ACC112 (cell line): ENCODE measurements around the gene EIF5.

Experiments
- H2AFZ ChIP-seq: fragments of 200-600 bp; sonication (generic); one replicate; pipeline ENCODE4 v1.6.0; 2017; ENCODE audit warnings: antibody characterized with exemption, low read length; ENCODE audit not compliant: unreplicated experiment
- H3K27ac ChIP-seq: fragments of 200-600 bp; sonication (generic); 2 replicates; pipeline ENCODE4 v1.5.1; 2014; ENCODE audit warnings: low read depth, mild to moderate bottlenecking, antibody characterized with exemption, low read length, moderate library complexity
- H3K27me3 ChIP-seq: fragments of 200-600 bp; sonication (generic); 2 replicates; pipeline ENCODE4 v1.6.1; 2014; ENCODE audit warnings: mild to moderate bottlenecking, antibody characterized with exemption, low read length, moderate library complexity, mixed read lengths; ENCODE audit not compliant: insufficient read depth
- H3K36me3 ChIP-seq: fragments of 200-600 bp; sonication (generic); 2 replicates; pipeline ENCODE4 v1.6.1; 2016; ENCODE audit warnings: mild to moderate bottlenecking, antibody characterized with exemption, low read length, moderate library complexity, mixed read lengths; ENCODE audit not compliant: insufficient read depth
- H3K4me1 ChIP-seq: fragments of 200-600 bp; sonication (generic); one replicate; pipeline ENCODE4 v1.6.1; 2016; ENCODE audit warnings: low read length, mixed read lengths; ENCODE audit not compliant: insufficient read depth, unreplicated experiment, control insufficient read depth
- H3K4me3 ChIP-seq: fragments of 200-600 bp; sonication (generic); 2 replicates; pipeline ENCODE4 v1.5.1; 2014; ENCODE audit warnings: mild to moderate bottlenecking, low read depth, low read length
- H3K79me2 ChIP-seq: fragments of 200-600 bp; sonication (generic); one replicate; pipeline ENCODE4 v1.6.0; 2016; ENCODE audit warnings: low read length; ENCODE audit not compliant: control insufficient read depth, unreplicated experiment, insufficient read depth

The EIF5 gene

GRCh38 chr14:103388664-103389063 lies 54.6 kb downstream of the EIF5 start:
- H2AFZ ChIP-seq, result no peak overlapping the region
- no peaks in the 10 kb centered on the region for H3K27me3 ChIP-seq
- peaks cover 67% of the 10 kb centered on the region for H3K79me2 ChIP-seq
- peaks cover 40% of the 10 kb centered on the region for H3K4me1 ChIP-seq
- peak overlapping the region; percentile 15; the same call in 1 of the 2 replicates for H3K27ac ChIP-seq
- no peaks in the 10 kb centered on the region; the same call in 1 of the 2 replicates for H3K36me3 ChIP-seq
- H3K4me3 ChIP-seq, result peak overlapping the region; percentile 98

GRCh38 chr14:103390605-103391004 lies 56.6 kb downstream of the EIF5 start:
- Histone ChIP-seq H3K27ac (peak overlapping the region; percentile 17; the same call in 1 of the 2 replicates), H3K79me2 (peaks cover 82% of the 10 kb centered on the region), H3K4me3 (no peak overlapping the region), H3K27me3 (no peaks in the 10 kb centered on the region), H3K36me3 (no peaks in the 10 kb centered on the region; the same call in 1 of the 2 replicates), H3K4me1 (peaks cover 52% of the 10 kb centered on the region), H2AFZ (no peak overlapping the region)

GRCh38 chr14:103391048-103391447 lies 57.0 kb downstream of the EIF5 start:
- Histone ChIP-seq H3K4me3 (no peak overlapping the region), H3K79me2 (peaks cover 82% of the 10 kb centered on the region), H3K4me1 (peaks cover 56% of the 10 kb centered on the region), H3K27me3 (no peaks in the 10 kb centered on the region), H2AFZ (no peak overlapping the region), H3K27ac (no peak overlapping the region; the same call in 1 of the 2 replicates), H3K36me3 (no peaks in the 10 kb centered on the region; the same call in 1 of the 2 replicates)

- H3K79me2 ChIP-seq, result peaks cover 82% of the 10 kb centered on the region
- no peak overlapping the region for H3K4me3 ChIP-seq
- peaks cover 59% of the 10 kb centered on the region for H3K4me1 ChIP-seq
- H3K27ac ChIP-seq, result no peak overlapping the region
- H3K36me3 ChIP-seq, result no peaks in the 10 kb centered on the region
- H3K27me3 ChIP-seq, result no peaks in the 10 kb centered on the region
- H2AFZ ChIP-seq, result no peak overlapping the region
Measured at GRCh38 chr14:103392106-103392505, 58.1 kb downstream of the EIF5 start.

GRCh38 chr14:103392572-103392971 lies 58.5 kb downstream of the EIF5 start:
- peaks cover 81% of the 10 kb centered on the region for H3K79me2 ChIP-seq
- no peaks in the 10 kb centered on the region for H3K27me3 ChIP-seq
- no peak overlapping the region for H3K4me3 ChIP-seq
- no peak overlapping the region for H2AFZ ChIP-seq
- H3K4me1 ChIP-seq, result peaks cover 58% of the 10 kb centered on the region
- H3K27ac ChIP-seq, result no peak overlapping the region
- no peaks in the 10 kb centered on the region for H3K36me3 ChIP-seq

GRCh38 chr14:103393070-103393469 lies 59.0 kb downstream of the EIF5 start:
- 0 out of 2 replicates have a peak overlapping the region, but pooled peaks have one; percentile 15 for H3K27ac ChIP-seq
- peaks cover 58% of the 10 kb centered on the region for H3K4me1 ChIP-seq
- H2AFZ ChIP-seq, result no peak overlapping the region
- peaks cover 81% of the 10 kb centered on the region for H3K79me2 ChIP-seq
- no peaks in the 10 kb centered on the region for H3K27me3 ChIP-seq
- no peaks in the 10 kb centered on the region for H3K36me3 ChIP-seq
- no peak overlapping the region for H3K4me3 ChIP-seq

- Histone ChIP-seq H3K27me3 (no peaks in the 10 kb centered on the region), H3K4me3 (no peak overlapping the region), H3K4me1 (peaks cover 58% of the 10 kb centered on the region), H2AFZ (no peak overlapping the region), H3K79me2 (peaks cover 81% of the 10 kb centered on the region), H3K36me3 (no peaks in the 10 kb centered on the region), H3K27ac (peak overlapping the region; percentile 37; the same call in 1 of the 2 replicates)
Measured at GRCh38 chr14:103393676-103394626, 59.9 kb downstream of the EIF5 start.
